ENCODE data around the gene TAGLN3. TPM values are rescaled to one million over a fixed set of nuclear protein-coding genes. Genes with fewer than 3 reads are reported as not detected.

TAGLN3 gene
- total and polyA plus RNA-seq, 8 donors, result 0.50 to 3.6 (median 2.6) TPM; not detected in 1

GRCh38 chr3:112002096-112002971 lies 3.6 kb downstream of the TAGLN3 start:
- H3K4me3 ChIP-seq, result no peak overlapping the region
- TF ChIP-seq, protein P1, sequence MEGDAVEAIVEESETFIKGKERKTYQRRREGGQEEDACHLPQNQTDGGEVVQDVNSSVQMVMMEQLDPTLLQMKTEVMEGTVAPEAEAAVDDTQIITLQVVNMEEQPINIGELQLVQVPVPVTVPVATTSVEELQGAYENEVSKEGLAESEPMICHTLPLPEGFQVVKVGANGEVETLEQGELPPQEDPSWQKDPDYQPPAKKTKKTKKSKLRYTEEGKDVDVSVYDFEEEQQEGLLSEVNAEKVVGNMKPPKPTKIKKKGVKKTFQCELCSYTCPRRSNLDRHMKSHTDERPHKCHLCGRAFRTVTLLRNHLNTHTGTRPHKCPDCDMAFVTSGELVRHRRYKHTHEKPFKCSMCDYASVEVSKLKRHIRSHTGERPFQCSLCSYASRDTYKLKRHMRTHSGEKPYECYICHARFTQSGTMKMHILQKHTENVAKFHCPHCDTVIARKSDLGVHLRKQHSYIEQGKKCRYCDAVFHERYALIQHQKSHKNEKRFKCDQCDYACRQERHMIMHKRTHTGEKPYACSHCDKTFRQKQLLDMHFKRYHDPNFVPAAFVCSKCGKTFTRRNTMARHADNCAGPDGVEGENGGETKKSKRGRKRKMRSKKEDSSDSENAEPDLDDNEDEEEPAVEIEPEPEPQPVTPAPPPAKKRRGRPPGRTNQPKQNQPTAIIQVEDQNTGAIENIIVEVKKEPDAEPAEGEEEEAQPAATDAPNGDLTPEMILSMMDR (IDR thresholded peaks at IDR 0.05), result no peak
- no peaks in the 10 kb centered on the region for H3K36me3 ChIP-seq
- no peak for ATAC-seq
- no peaks in the 10 kb centered on the region for H3K9me3 ChIP-seq
- H3K4me1 ChIP-seq, result peaks cover 0 to 12% of the 10 kb centered on the region in 2 donors
- H3K27me3 ChIP-seq, result peaks cover 5 to 33% of the 10 kb centered on the region in 2 donors
- DNase-seq, result no peak
- intact Hi-C loops (cut with DNase I), result no loop called here
- H3K27ac ChIP-seq, result no peak overlapping the region

DNA sequence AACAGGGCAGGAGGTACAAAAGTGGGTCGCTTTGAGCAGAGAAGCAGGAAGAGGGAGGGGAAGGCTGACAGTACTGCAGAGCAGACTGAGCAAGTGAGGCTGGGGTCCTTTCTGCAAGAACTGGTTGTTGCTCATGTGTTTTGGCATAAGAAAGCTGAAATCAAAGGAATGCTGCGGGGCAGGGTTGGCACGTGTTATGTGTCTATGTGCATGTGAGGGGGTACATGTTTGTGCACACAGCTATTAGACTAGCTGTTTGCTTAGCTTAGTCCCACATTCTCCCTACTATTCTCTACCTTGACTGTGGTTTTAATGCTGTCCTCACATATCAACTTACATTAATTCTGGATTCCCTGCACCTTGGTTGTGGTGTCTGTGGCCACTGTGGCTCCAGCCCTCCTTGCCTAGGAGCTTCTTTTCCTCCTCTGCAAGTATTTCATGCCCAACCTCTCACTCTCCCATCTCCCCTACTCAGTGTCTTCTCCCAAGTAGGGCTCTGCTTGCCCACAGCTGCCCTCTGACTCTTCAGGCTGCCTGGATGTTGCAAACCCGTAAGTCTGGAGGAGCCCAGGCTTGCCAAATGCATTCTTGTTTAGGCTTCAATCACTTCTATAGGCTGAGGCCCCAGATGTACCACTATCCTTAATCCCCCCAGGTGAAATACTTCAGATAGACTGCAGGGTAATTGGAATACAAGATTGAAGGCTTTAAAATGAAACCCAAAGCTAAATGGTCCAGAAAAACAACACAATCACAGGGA lies 4.8 kb downstream of the TAGLN3 start:
- TF ChIP-seq, protein P1 (IDR thresholded peaks at IDR 0.05), result no peak
- Histone ChIP-seq H3K9me3 (no peaks in the 10 kb centered on the region), H3K27ac (no peak overlapping the region), H3K36me3 (no peaks in the 10 kb centered on the region), H3K4me3 (no peak overlapping the region), H3K4me1 (peaks cover 0 to 10% of the 10 kb centered on the region in 2 donors), H3K27me3 (peaks cover 5 to 22% of the 10 kb centered on the region in 2 donors)
- DNase-seq (no peak), ATAC-seq (no peak)
- intact Hi-C loops (cut with DNase I), result no loop called here

- peaks cover 0 to 3% of the 10 kb centered on the region in 2 donors for H3K4me1 ChIP-seq
- ATAC-seq, result no peak
- TF ChIP-seq, protein P1 (IDR thresholded peaks at IDR 0.05), result no peak
- no peaks in the 10 kb centered on the region for H3K36me3 ChIP-seq
- H3K27me3 ChIP-seq, result peaks cover 5 to 15% of the 10 kb centered on the region in 2 donors
- H3K27ac ChIP-seq, result no peak overlapping the region
- no peak for DNase-seq
- no peak overlapping the region for H3K4me3 ChIP-seq
- no peaks in the 10 kb centered on the region for H3K9me3 ChIP-seq
- intact Hi-C loops (cut with DNase I), result no loop called here
Measured at GRCh38 chr3:112004187-112004586, 5.5 kb downstream of the TAGLN3 start.

- peaks cover 2 to 10% of the 10 kb centered on the region in 2 donors for H3K27me3 ChIP-seq
- no peak overlapping the region for H3K27ac ChIP-seq
- TF ChIP-seq, protein P1 (IDR thresholded peaks at IDR 0.05), result no peak
- no peak overlapping the region for H3K4me3 ChIP-seq
- H3K9me3 ChIP-seq, result no peaks in the 10 kb centered on the region
- DNase-seq (no peak), ATAC-seq (no peak)
- H3K4me1 ChIP-seq, result no peaks in the 10 kb centered on the region
- H3K36me3 ChIP-seq, result no peaks in the 10 kb centered on the region
- intact Hi-C loops (cut with DNase I), result no loop called here
Measured at GRCh38 chr3:112004669-112005068, 5.9 kb downstream of the TAGLN3 start.

DNA sequence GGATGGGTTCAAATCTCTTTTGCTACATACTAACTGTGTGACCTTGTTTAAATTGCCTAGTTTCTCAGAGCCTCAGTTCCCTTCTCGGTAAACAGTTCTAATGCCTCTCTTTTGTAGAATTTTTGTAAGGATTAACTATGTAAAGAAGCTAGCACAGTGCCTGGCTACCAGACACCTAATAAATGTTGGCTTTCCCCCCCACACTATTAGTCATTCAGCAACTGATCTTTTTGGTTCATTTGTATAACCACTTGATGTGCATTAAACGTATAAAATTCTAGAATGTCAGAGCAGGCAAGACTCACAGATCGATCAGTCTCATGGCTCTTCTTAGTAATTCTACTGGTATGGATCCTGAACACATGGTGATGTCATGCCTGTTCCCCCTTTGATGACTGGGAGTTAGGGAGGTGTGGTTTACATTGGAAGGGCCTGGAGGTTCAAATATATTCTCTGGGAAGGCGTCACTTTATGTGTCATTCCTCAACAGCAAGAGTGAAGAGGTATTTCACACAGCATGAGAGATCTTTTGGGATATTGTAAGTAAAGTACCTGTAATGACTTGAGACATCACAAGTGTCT lies 6.5 kb downstream of the TAGLN3 start:
- Histone ChIP-seq H3K36me3 (no peaks in the 10 kb centered on the region), H3K4me1 (no peaks in the 10 kb centered on the region), H3K4me3 (no peak overlapping the region), H3K27ac (no peak overlapping the region), H3K27me3 (peaks cover 0 to 5% of the 10 kb centered on the region in 2 donors), H3K9me3 (no peaks in the 10 kb centered on the region)
- TF ChIP-seq, protein P1 (IDR thresholded peaks at IDR 0.05), result no peak
- ATAC-seq, result no peak
- DNase-seq, result no peak
- intact Hi-C loops (cut with DNase I), result no loop called here

Measured in left lung (tissue), 10 donors.